Liver (tissue), 9 donors: ENCODE measurements around the gene SS18L1. TPM values are rescaled to one million over a fixed set of nuclear protein-coding genes. Genes with fewer than 3 reads are reported as not detected.

ENCODE experiments used
- DNase-seq: peaks from one replicate; pipeline ENCODE4 v3.0.0-alpha.2; 2017; ENCODE audit warnings: low spot score
- H3K27ac ChIP-seq, 2 donors: one replicate each; pipeline ENCODE4 v1.7.0; 2013; ENCODE audit warnings: inconsistent platforms in 2 of 2, low read length in 2 of 2, control low read depth in 1 of 2, low read depth in 1 of 2, mild to moderate bottlenecking in 1 of 2
- H3K27me3 ChIP-seq, 4 donors: one replicate each; pipeline versions ENCODE4 v1.6.1 to v1.7.0; 2013; ENCODE audit warnings: low read length in 3 of 4, inconsistent platforms in 1 of 4, mild to moderate bottlenecking in 1 of 4, moderate library complexity in 1 of 4; ENCODE audit not compliant: control insufficient read depth in 4 of 4, insufficient read depth in 4 of 4
- H3K36me3 ChIP-seq, 4 donors: one replicate each; pipeline versions ENCODE4 v1.6.1 to v1.7.0; 2013; ENCODE audit warnings: low read length in 3 of 4, mild to moderate bottlenecking in 3 of 4, low read depth in 1 of 4, moderate library complexity in 1 of 4; ENCODE audit not compliant: control insufficient read depth in 4 of 4, insufficient read depth in 3 of 4
- H3K4me1 ChIP-seq, 4 donors: one replicate each; pipeline versions ENCODE4 v1.6.1 to v1.7.0; 2013; ENCODE audit warnings: low read length in 3 of 4, mild to moderate bottlenecking in 3 of 4, moderate library complexity in 1 of 4; ENCODE audit not compliant: control insufficient read depth in 4 of 4, insufficient read depth in 4 of 4
- H3K4me3 ChIP-seq, 3 donors: one replicate each; pipeline versions ENCODE4 v1.6.1 to v1.7.0; 2013; ENCODE audit warnings: low read length in 3 of 3, control low read depth in 1 of 3, low read depth in 1 of 3, mild to moderate bottlenecking in 1 of 3
- H3K9ac ChIP-seq, 2 donors: one replicate each; pipeline ENCODE4 v1.7.0; 2013; ENCODE audit warnings: low read length in 2 of 2, mild to moderate bottlenecking in 2 of 2, moderate library complexity in 2 of 2, control low read depth in 1 of 2, low read depth in 1 of 2
- H3K9me3 ChIP-seq, 4 donors: one replicate each; pipeline versions ENCODE4 v1.6.1 to v1.7.0; 2013; ENCODE audit warnings: low read length in 3 of 4; ENCODE audit not compliant: control insufficient read depth in 4 of 4
- ATF3 ChIP-seq: IDR thresholded peaks from 2 replicates; pipeline ENCODE4 v1.6.1; 2016; ENCODE audit warnings: antibody characterized with exemption
- CTCF ChIP-seq: fragments of 150-350 bp; IDR thresholded peaks from 2 replicates; pipeline ENCODE4 v1.5.1; 2017; ENCODE audit warnings: improper control_type of control experiment, low read depth, low read length; ENCODE audit not compliant: missing input control
- EGR1 ChIP-seq, 2 donors: IDR thresholded peaks; 2 replicates each; pipeline ENCODE4 v1.6.1; 2016 to 2018; ENCODE audit warnings: antibody characterized with exemption in 2 of 2, low read depth in 2 of 2
- FOXA1 ChIP-seq: IDR thresholded peaks from 2 replicates; pipeline ENCODE4 v1.6.1; 2016; ENCODE audit warnings: antibody characterized with exemption
- FOXA2 ChIP-seq: IDR thresholded peaks from 2 replicates; pipeline ENCODE4 v1.6.1; 2016; ENCODE audit warnings: antibody characterized with exemption
- GABPA ChIP-seq, 2 donors: IDR thresholded peaks in 1 of 2; conservative IDR thresholded peaks in 1 of 2; 2 replicates each; pipeline ENCODE4 v1.6.1; 2016; ENCODE audit warnings: antibody characterized with exemption in 2 of 2, mild to moderate bottlenecking in 1 of 2, moderate library complexity in 1 of 2
- HNF4A ChIP-seq, 2 donors: conservative IDR thresholded peaks; 2 replicates each; pipeline ENCODE4 v1.6.1; 2016; ENCODE audit warnings: antibody characterized with exemption in 2 of 2, mild to moderate bottlenecking in 2 of 2
- HNF4G ChIP-seq: IDR thresholded peaks from 2 replicates; pipeline ENCODE4 v1.6.1; 2016; ENCODE audit warnings: antibody characterized with exemption
- JUND ChIP-seq, 2 donors: IDR thresholded peaks; 2 replicates each; pipeline ENCODE4 v1.6.1; 2016; ENCODE audit warnings: antibody characterized with exemption in 2 of 2
- MAX ChIP-seq: IDR thresholded peaks from 2 replicates; pipeline ENCODE4 v1.6.1; 2016; ENCODE audit warnings: antibody characterized with exemption
- NR2F2 ChIP-seq: IDR thresholded peaks from 2 replicates; pipeline ENCODE4 v1.6.1; 2016; ENCODE audit warnings: antibody characterized with exemption
- RAD21 ChIP-seq, 2 donors: IDR thresholded peaks; 2 replicates each; pipeline ENCODE4 v1.6.1; 2016; ENCODE audit warnings: antibody characterized with exemption in 2 of 2, mild to moderate bottlenecking in 2 of 2
- REST ChIP-seq: IDR thresholded peaks from 2 replicates; pipeline ENCODE4 v1.6.1; 2016; ENCODE audit warnings: antibody characterized with exemption, mild to moderate bottlenecking
- RXRA ChIP-seq, 2 donors: IDR thresholded peaks; 2 replicates each; pipeline ENCODE4 v1.6.1; 2017 to 2018; ENCODE audit warnings: antibody characterized with exemption in 2 of 2, mild to moderate bottlenecking in 1 of 2
- SP1 ChIP-seq: IDR thresholded peaks from 2 replicates; pipeline ENCODE4 v1.6.1; 2018; ENCODE audit warnings: antibody characterized with exemption, mild to moderate bottlenecking
- TAF1 ChIP-seq: conservative IDR thresholded peaks from 2 replicates; pipeline ENCODE4 v1.6.1; 2016; ENCODE audit warnings: antibody characterized with exemption, mild to moderate bottlenecking
- YY1 ChIP-seq: IDR thresholded peaks from 2 replicates; pipeline ENCODE4 v1.6.1; 2016; ENCODE audit warnings: antibody characterized with exemption, mild to moderate bottlenecking
- ZBTB33 ChIP-seq: IDR thresholded peaks from 2 replicates; pipeline ENCODE4 v1.6.1; 2016; ENCODE audit warnings: antibody characterized with exemption
- WGBS: extraction: QIAGEN DNeasy Blood & Tissue Kit; methylation state at CpG from one replicate; pipeline ENCODE4 v1.1.7; 2013; 5-methylcytosine and 5-hydroxymethylcytosine counted together
- polyA plus RNA-seq, 2 donors: library from polyadenylated mRNA; stranded (reverse) in 1 of 2; unstranded in 1 of 2; fragments of 200-250 nt in 1 of 2; fragments of >200 nt in 1 of 2; fragmentation: Nextera tagmentation in 1 of 2; extraction: Ambion mirVana in 1 of 2; gene quantifications; one replicate each; pipeline versions ENCODE4 v1.2.1 to v1.2.3, GENCODE V29; 2013 to 2015
- total RNA-seq, 2 donors: library from RNA; depleted of rRNA; stranded (reverse); fragments of >200 nt; gene quantifications; one replicate each; pipeline ENCODE4 v1.2.3, GENCODE V29; 2014
- donor health status: healthy.
- donor health status: healthy.
- donor health status: healthy.
- donor health status: healthy.
- donor health status: healthy.

SS18L1 gene
- total and polyA plus RNA-seq, 4 donors = 6.1 to 24.3 (median 16.7) TPM

GRCh38 chr20:62202083-62202395 lies 58.5 kb downstream of the SS18L1 start:
- Histone ChIP-seq H3K27me3 (no peaks in the 10 kb centered on the region), H3K9ac (no peak overlapping the region), H3K4me3 (no peak overlapping the region), H3K36me3 (peaks cover 18 to 53% (median 30%) of the 10 kb centered on the region in 4 donors), H3K9me3 (no peaks in the 10 kb centered on the region), H3K27ac (no peak overlapping the region), H3K4me1 (no peaks in the 10 kb centered on the region)
- DNase-seq = no peak
- WGBS = 89% methylated on average over 5 of the region's 5 CpGs
- TF ChIP-seq FOXA2 (no peak), EGR1 (IDR thresholded peaks at IDR 0.05; ENCODE audit: low read depth in 2 of 2) (no peak), GABPA (IDR thresholded peaks at IDR 0.05 in 1 of 2, conservative IDR thresholded peaks at IDR 0.05 in 1 of 2) (no peak), REST (no peak), MAX (no peak), NR2F2 (no peak), SP1 (no peak), YY1 (no peak), RXRA (IDR thresholded peaks at IDR 0.05) (no peak), JUND (IDR thresholded peaks at IDR 0.05) (no peak), ATF3 (no peak), HNF4G (no peak), TAF1 (no peak), HNF4A (conservative IDR thresholded peaks at IDR 0.05) (no peak), CTCF (no peak), ZBTB33 (no peak), FOXA1 (no peak), RAD21 (IDR thresholded peaks at IDR 0.05) (no peak)
